Activated B cell treated with CpG ODN at 0.5 μM for 24 hours (primary cell): ENCODE results near the gene SEC14L5. TPM values are rescaled to one million over a fixed set of nuclear protein-coding genes. Genes with fewer than 3 reads are reported as not detected.
"Not testable (repeated sequence)": the region's sequence is repeated elsewhere in the genome, so short reads cannot be mapped to it uniquely, and the experiment has no call there.

Experiments used
- ATAC-seq: fragments of 200-7000 bp; cut with Tn5 transposase; one replicate; pipeline ENCODE4 v1.10.0; 2021; ENCODE audit warnings: low read depth, mild to moderate bottlenecking, moderate library complexity
- CTCF ChIA-PET: fragments of 350-600 bp; sonication (Branson Sonifier 250); formaldehyde crosslinking; loops from one replicate; lab custom pipeline; 2021; ENCODE audit warnings: antibody characterized with exemption; lab: Charles Lee
- POLR2A ChIA-PET: fragments of 350-600 bp; sonication (Branson Sonifier 250); formaldehyde crosslinking; loops from one replicate; lab custom pipeline; 2021; ENCODE audit warnings: antibody characterized with exemption; lab: Charles Lee
- DNase-seq: peaks from one replicate; pipeline ENCODE4 v3.0.0; 2022
- H3K27ac Mint-ChIP-seq: one replicate; pipeline ENCODE4 v1.8.0; 2020; ENCODE audit warnings: mixed read lengths
- H3K27me3 Mint-ChIP-seq: one replicate; pipeline ENCODE4 v1.8.0; 2021; ENCODE audit warnings: mixed read lengths
- H3K36me3 Mint-ChIP-seq: one replicate; pipeline ENCODE4 v1.8.0; 2021; ENCODE audit warnings: low read depth, mixed read lengths
- H3K4me1 Mint-ChIP-seq: one replicate; pipeline ENCODE4 v1.8.0; 2021; ENCODE audit warnings: mixed read lengths
- H3K4me3 Mint-ChIP-seq: one replicate; pipeline ENCODE4 v1.8.0; 2020; ENCODE audit warnings: mild to moderate bottlenecking, mixed read lengths
- H3K9me3 Mint-ChIP-seq: one replicate; pipeline ENCODE4 v1.8.0; 2020; ENCODE audit warnings: mixed read lengths
- CTCF ChIP-seq: fragments of 200-600 bp; IDR thresholded peaks from one replicate; pipeline ENCODE4 v1.8.0; 2022; ENCODE audit warnings: antibody characterized with exemption, mild to moderate bottlenecking
- intact Hi-C: fragments of 100-400 bp; cut with micrococcal nuclease; formaldehyde crosslinking; loops from one replicate; pipeline ENCODE4 v1.15.1; 2024
- total RNA-seq: library from RNA; stranded (reverse); gene quantifications from 2 replicates; pipeline ENCODE4 v1.2.3, GENCODE V29; 2022

SEC14L5 gene
- total RNA-seq, 1 donor from 2014 or later: not detected

GRCh38 chr16:4925293-4925607 lies 32.9 kb upstream of the SEC14L5 start:
- ATAC-seq (no peak), DNase-seq (no peak)
- ChIA-PET CTCF (no interaction called here), POLR2A (no interaction called here)
- Mint-ChIP-seq H3K9me3 (peaks cover 10% of the 10 kb centered on the region), H3K36me3 (peaks cover 2% of the 10 kb centered on the region), H3K27ac (no peak overlapping the region), H3K27me3 (peaks cover 8% of the 10 kb centered on the region), H3K4me3 (no peak overlapping the region), H3K4me1 (no peaks in the 10 kb centered on the region)
- intact Hi-C loops: no loop called here
- TF ChIP-seq CTCF: no peak

GRCh38 chr16:4925791-4926190 lies 32.3 kb upstream of the SEC14L5 start:
- Mint-ChIP-seq H3K4me3 (no peak overlapping the region), H3K9me3 (peaks cover 10% of the 10 kb centered on the region), H3K4me1 (no peaks in the 10 kb centered on the region), H3K27me3 (peaks cover 8% of the 10 kb centered on the region), H3K36me3 (peaks cover 2% of the 10 kb centered on the region), H3K27ac (no peak overlapping the region)
- intact Hi-C loops: no loop called here
- no peak for ATAC-seq
- CTCF ChIA-PET: no interaction called here
- POLR2A ChIA-PET: no interaction called here
- TF ChIP-seq CTCF: no peak
- no peak for DNase-seq

- CTCF ChIA-PET: no interaction called here
- peaks cover 10% of the 10 kb centered on the region for H3K9me3 Mint-ChIP-seq
Observed at GRCh38 chr16:4926928-4927327, 31.2 kb upstream of the SEC14L5 start.

GRCh38 chr16:4927661-4928060 lies 30.5 kb upstream of the SEC14L5 start:
- intact Hi-C loops: no loop called here
- POLR2A ChIA-PET: no interaction called here
- H3K36me3 Mint-ChIP-seq: peaks cover 2% of the 10 kb centered on the region
- ATAC-seq: no peak
- TF ChIP-seq CTCF: no peak
- peaks cover 10% of the 10 kb centered on the region for H3K9me3 Mint-ChIP-seq
- H3K4me1 Mint-ChIP-seq: no peaks in the 10 kb centered on the region
- CTCF ChIA-PET: no interaction called here
- peaks cover 13% of the 10 kb centered on the region for H3K27me3 Mint-ChIP-seq
- H3K4me3 Mint-ChIP-seq: no peak overlapping the region
- no peak for DNase-seq
- no peak overlapping the region for H3K27ac Mint-ChIP-seq

More at GRCh38 chr16:4926928-4927327, 31.2 kb upstream of the SEC14L5 start:
- POLR2A ChIA-PET: no interaction called here
- DNase-seq (no peak), ATAC-seq (no peak)
- Mint-ChIP-seq H3K4me1 (no peaks in the 10 kb centered on the region), H3K4me3 (no peak overlapping the region), H3K27ac (no peak overlapping the region), H3K27me3 (peaks cover 11% of the 10 kb centered on the region), H3K36me3 (peaks cover 2% of the 10 kb centered on the region)
- no peak for TF ChIP-seq CTCF
- intact Hi-C loops: no loop called here

GRCh38 chr16:4928227-4928626 lies 29.9 kb upstream of the SEC14L5 start:
- intact Hi-C loops: no loop called here
- Mint-ChIP-seq H3K4me3 (no peak overlapping the region), H3K36me3 (peaks cover 2% of the 10 kb centered on the region), H3K27me3 (peaks cover 14% of the 10 kb centered on the region), H3K4me1 (no peaks in the 10 kb centered on the region), H3K27ac (no peak overlapping the region), H3K9me3 (peaks cover 10% of the 10 kb centered on the region)
- TF ChIP-seq CTCF: no peak
- no peak for DNase-seq
- ATAC-seq: no peak
- POLR2A ChIA-PET: interaction anchor here (0.5 to 0.7 kb wide), 2 partner anchors 12 to 577 kb away, joined by 3 to 13 read pairs; partner anchors contain the start of gene PAM16
- CTCF ChIA-PET: no interaction called here

- CTCF ChIA-PET, H3K4me3 Mint-ChIP-seq, H3K4me1 Mint-ChIP-seq, DNase-seq, intact Hi-C loops, H3K27ac Mint-ChIP-seq, POLR2A ChIA-PET, ATAC-seq, H3K36me3 Mint-ChIP-seq: not testable (repeated sequence)
- peaks cover 10% of the 10 kb centered on the region for H3K9me3 Mint-ChIP-seq
- H3K27me3 Mint-ChIP-seq: peaks cover 14% of the 10 kb centered on the region
Observed at GRCh38 chr16:4929619-4930018, 28.5 kb upstream of the SEC14L5 start.
